GM21825 (cell line): ENCODE data around the gene ZNF445.
"Not testable (repeated sequence)": the region's sequence is repeated elsewhere in the genome, so short reads cannot be mapped to it uniquely, and the experiment has no call there.

Source experiments
- ATAC-seq: cut with Tn5 transposase; IDR thresholded peaks from one replicate; pipeline ENCODE4 v1.9.1; 2021; ENCODE audit warnings: mild to moderate bottlenecking, moderate library complexity; ENCODE audit not compliant: unreplicated experiment

ZNF445 gene

DNA sequence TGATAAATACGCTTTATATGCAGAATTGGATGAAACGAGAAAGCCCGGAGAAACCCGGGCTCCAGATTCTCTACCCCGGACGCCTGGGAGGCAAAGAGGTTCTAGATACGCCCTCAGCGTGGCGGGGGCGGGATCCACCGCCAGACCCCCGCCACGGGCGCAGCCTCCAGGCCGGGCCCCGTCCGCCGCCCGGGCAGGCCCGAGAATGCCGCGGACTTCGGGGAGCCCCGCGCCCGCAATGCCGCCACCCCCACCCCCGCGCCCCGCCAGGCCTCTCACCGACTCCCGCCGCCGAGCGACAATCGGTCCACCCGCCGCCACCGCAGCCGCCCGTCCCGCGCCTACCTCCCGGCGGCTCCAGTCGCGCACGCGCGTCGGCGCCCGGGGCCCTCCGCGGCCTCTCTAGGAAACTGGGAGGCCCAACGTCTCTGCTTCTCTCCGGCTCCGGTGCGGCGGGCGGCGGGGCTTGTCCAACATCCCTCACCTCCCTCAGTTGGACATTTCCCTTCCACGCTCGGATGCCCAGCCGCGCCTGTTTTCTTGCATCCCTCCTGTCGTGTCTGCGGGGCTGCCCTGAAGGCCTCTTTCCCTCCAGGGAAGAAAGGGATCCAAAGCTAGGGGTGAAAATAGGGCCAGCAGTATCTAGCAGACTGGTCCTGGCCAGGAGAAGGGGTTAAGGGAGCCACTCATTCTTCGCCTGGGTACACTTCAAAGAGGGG, at the start of gene ZNF445:
ZNF445 (minus strand) TSS at position 359 of the 719 bp plus-strand sequence. CDS start 22,121 bp downstream, outside the sequence.
- ATAC-seq = peak; percentile 68

DNA sequence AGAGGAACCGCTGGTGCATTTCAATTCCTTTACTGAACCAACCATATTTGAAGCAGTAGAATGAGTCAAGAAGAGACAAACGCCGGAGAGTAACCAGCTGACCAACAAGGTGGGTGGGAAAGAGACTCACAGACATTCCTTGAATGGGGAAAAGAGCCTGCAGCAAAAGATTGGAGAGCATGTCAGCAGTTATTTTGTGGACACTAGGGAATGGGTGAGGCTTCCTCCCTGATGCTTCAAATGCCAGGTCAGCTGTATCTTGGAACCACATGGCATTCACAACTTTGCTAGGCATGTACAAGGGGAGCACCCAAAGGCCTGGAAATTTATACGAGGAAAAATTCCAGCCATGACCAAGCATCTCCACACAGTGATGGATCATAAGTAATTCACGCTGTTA, 47.6 kb upstream of the ZNF445 start:
- no peak for ATAC-seq

DNA sequence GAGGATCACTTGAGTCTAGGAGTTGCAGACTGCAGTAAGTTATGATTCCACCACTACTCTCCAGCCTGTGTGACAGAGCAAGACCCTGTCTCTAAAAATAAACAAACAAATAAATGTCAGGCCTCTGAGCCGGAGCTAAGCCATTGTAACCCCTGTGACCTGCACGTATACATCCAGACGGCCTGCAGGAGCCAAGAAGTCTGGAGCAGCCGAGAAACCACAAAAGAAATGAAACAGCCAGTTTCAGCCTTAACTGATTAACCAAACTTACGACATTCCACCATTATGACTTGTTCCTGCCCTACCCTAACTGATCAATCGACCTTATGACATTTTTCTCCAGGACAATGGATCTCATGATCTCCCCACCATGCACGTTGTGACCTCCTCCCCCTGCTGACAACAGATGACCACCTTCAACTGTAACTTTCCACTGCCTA, 45.0 kb upstream of the ZNF445 start:
- ATAC-seq = no peak

DNA sequence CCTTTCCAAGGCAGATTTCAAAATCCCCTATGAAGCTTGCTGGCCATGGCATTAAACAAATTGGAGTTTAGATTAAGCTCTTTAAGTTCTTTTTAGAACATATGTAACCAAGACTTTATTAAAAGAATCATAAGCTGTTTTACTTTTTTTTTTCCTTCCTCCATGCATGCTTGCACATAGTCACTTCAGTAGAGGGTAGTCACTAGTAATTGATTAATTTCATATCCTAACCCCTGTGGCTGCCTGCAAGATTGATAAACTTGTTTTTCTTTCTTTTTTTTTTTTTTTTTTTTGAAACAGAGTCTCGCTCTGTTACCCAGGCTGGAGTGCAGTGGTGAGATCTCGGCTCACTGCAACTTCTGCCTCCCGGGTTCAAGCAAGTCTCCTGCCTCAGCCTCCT, 44.3 kb upstream of the ZNF445 start:
- ATAC-seq = no peak

DNA sequence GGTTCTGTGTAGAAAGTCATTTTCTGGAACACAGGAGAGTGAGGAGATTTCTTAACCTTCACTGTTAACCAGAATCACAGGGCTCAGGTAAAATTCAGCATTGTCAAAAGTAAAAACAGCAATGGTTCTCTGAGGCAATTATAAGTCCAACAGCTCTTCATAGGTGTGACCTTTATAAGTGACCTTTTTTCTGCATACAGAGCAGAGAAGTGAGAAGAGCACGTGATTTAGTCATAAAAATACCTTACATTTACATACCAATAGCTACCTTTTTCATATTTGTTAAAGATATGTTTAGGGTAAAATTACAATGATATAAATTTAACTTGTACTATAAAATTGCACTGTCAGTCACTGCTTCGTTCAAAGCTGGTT, 41.3 kb upstream of the ZNF445 start:
- ATAC-seq = no peak

DNA sequence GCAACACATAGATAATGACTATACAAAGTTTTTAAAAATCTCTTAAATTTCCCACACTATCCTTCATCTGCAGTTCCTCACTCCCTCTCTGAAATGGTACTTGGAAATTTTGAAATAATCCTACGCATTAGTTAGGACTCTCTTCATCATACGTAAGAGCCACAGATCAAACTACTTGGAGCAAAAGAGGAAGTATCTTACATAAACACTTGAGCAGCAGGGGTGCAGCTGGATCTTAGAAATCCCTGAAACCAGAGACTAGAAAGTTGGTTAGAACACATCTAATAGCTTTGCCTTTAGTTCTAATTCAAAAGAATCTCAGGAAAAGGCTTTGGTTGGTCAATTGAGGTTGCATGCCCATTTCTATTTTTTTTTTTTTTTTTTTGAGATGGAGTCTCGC, 38.8 kb upstream of the ZNF445 start:
- no peak for ATAC-seq

DNA sequence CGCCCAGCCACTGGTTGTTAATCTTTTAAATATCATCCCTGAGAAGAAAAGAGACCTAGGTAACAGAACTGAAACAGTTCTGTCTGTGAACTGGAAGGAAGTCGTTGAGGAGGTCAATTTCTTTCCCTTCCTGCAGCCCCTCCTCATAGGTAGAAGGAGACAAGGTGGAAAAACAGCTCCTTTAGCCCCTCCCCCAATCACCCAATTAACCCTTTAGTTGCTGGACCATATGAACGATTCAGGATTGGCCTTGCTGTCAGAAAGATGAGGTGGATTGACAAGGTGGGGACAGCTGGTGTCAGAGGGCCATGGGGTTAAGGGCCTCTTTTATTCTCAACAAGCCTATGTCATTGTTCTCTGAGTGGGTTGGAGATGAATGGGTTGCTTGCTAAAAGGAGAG, 36.0 kb upstream of the ZNF445 start:
- ATAC-seq = no peak

DNA sequence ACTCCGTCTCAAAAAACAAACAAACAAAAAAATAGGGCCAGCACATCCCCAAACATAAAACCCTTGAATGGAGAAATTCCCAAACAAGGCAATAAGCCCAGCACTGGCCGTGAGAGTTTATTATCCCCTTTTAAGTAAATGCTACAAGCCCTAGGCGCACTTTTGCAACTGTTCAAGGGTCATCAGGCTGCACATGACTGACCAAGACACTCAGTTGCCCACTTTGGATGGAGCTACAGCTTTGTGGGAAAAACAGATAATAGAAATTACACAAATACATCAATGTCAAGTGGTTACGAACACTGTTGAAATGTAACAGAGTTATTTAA, 33.7 kb upstream of the ZNF445 start:
- ATAC-seq = no peak

DNA sequence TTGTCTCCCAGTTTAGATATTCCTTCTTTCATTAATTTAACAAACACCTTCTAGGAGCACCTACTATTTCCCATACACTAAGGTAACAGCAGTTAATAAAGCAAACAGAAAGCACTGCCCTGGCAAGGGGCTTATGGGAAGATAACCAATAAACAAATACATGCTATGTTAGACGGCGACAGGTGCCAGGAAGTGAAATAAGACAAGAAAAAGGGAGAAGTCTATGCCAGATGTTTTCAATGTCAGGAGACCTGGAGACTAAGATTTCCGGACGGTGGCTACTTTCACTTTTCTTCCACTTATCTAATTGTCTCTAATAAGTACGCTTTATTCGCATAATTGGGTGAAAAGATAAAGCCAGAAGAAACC, 32.5 kb upstream of the ZNF445 start:
- peak; percentile 37 for ATAC-seq

DNA sequence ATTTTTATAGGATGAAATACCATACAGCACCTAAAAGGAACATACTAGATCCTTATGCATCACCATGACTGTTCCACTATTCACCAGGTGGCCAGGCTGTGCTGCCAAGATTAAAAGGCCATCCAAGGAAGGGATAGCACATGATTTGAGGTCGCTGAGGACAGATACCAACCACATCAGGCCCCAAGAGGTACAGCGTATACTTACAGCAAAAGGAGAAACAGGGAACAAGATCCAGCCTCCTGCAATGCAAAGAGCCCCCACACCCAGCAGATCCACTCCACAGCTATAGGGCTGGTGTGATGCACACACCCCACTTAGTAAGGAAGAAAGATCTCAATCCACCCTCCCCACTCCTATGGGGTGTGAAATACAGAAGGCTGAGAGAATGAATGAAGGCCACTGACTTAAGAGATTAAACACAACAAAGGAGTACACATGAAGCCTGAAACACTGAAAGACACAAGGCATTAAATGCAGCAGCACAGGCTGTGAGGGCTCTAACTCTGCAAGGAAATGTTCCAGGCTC, 32.0 kb upstream of the ZNF445 start:
- ATAC-seq = no peak

DNA sequence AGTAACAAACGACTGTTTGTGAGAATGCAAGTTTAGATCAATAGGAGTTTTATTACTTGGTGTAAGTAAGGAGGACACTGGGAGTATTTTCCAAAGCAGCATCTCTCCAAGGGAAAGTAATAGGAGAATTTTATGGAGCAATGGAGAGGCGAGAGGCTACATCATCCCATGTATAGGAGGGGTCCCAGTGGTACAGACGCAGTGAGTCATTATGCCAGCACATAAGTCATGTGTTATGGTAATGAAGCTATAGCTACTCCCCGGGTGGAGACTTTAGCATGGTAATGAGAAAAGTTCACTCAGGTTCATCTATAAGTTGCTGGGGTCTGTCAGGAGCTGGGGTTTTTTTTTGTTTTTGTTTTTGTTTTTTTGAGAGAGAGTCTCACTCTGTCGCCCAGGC, 29.5 kb upstream of the ZNF445 start:
- ATAC-seq = no peak

DNA sequence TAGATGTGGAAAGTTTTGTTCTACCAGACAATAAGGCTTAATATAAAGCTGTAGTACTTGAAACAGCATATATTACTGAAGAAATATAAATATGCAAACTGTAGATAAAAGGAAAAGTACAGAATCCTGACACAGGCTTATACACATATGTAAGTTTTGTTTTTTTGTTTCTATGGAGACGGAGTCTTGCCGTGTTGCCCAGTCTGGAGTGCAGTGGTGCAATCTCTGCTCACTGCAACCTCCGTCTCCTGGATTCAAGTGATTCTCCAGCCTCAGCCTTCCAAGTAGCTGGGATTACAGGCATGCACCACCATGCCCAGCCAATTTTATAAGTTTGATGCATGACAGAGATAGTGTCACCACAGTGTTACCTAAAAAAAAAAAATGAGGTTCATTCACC, 29.1 kb upstream of the ZNF445 start:
- ATAC-seq = no peak

DNA sequence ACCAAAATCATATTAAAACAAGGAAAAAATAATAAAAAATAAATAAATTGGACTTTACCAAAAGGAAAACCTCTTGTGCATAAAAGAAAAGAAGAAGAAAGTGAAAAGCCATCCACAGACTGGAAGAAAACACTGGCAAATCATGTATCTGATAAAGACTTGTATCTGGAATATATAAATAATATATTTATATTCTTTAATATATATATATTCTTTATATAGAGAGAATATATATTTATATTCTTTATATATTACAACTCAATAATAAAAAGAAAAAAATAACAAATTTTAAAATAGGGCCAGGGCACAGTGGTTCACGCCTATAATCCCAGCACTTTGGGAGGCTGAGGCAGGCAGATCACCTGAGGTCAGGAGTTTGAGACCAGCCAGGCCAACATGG, 27.1 kb upstream of the ZNF445 start:
- no peak for ATAC-seq

DNA sequence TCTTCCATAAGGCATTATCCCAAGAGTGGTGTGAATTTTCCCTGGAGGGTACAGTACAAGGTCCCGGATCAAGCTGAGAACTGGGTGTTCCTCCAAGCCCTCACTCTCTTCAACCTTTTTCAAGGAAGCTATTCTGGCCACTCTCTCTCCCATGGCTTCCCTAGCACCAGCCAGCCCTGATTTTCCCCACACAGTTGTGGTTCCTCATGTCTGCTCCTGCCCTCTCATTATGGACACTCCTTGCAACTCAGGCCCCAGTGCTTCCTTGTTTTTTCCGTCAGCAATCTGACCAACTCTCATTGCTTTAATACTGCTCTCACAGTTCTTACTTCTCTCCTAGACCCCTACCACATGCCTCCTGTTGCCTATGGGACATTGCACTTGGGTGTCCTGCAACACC, 25.7 kb upstream of the ZNF445 start:
- not testable (repeated sequence) for ATAC-seq

DNA sequence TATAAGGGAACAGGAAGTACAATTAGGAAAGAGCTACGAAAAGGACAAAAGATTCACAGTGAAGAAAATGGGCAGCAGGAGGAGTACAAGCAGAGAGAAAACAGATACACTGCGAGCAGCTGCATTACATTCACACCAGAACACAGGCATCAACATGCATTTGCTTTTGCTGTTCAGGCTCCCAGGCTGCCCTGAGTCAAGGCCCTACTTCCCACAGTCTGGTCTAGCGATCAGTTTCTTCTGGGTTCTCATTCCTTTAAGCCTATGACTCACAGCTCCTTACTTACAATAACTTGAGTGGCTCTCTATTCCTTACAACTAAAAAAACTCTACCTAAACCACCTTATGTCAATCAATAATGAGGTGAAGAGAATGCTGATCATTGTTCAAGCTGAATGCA, 24.5 kb upstream of the ZNF445 start:
- no peak for ATAC-seq

DNA sequence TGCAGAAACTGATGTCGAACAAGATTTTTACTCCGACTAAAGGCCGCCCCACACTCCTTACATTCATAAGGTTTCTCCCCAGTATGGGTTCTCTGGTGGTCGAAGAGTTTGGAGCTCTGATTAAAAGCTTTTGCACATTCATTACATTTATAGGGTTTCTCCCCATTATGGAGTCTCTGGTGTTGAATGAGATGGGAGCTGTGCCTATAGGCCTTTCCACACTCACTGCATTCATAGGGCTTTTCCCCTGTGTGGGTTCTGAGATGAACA, 22.4 kb upstream of the ZNF445 start:
- ATAC-seq = not testable (repeated sequence)

DNA sequence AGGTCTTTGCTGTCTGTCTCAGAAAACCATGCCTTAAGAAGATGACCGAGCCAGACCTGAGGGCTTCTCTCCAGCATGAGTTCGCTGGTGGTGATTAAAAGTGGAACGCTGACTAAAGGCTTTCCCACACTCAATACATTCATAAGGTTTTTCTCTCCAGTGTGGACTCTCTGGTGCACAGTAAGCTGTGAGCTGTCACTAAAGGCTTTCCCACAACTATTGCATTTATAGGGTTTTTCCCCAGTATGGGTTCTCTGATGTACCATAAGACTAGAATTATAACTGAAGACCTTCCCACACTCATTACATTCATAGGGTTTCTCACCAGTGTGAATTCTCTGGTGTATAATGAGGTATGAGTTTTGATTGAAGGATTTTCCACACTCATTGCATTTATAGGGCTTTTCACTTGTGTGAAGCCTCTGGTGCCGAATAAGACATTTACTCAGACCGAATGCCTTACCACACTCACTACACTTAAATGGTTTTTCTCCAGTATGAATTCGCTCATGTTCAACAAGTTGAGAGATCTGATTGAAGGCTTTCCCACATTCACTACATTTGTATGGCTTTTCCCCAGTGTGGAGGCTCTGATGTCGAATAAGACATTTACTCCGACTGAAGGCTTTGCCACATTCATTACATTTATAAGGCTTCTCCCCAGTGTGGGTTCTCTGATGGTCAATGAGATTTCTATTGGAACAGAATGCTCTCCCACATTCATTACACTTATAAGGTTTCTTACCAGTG, 21.9 kb upstream of the ZNF445 start:
- no peak for ATAC-seq

DNA sequence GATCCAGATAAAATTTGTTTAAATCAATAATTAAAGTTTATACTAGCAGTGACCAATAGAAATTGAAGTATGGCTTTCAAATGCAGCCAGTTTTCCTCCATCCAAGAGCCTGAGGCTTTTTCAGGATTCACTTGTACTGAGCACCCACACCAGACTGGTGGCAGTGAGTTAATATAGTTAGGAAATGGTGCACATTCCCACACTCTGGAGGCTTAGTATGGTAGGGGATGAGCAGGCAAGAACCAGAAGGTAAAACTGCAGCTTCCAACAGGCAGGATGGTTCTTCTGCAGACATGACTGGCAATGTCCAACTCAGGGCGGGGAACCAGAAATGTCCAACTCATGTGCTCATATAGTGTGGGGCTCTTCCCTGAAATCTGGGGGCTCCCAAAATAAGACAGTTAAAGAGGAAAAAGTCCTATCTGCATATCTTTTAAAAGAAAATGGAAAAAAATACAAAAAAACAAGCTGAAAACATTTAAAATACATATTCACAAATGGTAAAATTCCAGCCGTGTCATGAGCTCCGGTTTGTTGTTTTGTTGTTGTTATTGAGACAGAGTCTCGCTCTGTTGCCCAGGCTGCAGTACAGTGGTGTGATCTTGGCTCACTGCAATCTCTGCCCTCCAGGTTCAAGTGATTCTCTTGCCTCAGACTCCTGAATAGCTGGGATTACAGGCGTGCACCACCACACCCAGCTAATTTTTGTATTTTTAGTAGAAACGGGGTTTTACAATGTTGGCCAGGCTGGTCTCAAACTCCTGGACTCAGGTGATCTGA, 18.4 kb upstream of the ZNF445 start:
- ATAC-seq = no peak

DNA sequence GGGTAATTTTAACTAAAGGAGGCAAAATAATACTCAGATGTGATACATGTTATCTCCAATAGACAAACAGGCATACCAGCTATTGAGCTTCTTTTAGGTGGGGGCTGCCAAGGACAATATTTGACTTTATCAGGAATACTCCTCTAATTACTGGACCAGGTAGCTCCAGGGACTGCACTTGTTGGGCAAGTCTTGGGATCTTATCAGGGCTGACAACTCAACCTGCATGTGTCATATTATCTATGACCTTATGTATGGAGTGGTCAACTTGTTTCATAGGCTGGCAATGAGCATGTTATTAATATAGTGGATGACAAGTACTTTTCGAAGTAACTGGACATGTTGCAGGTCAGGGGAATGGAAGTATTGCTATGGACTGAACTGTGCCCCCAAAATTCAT, 15.0 kb upstream of the ZNF445 start:
- no peak for ATAC-seq

DNA sequence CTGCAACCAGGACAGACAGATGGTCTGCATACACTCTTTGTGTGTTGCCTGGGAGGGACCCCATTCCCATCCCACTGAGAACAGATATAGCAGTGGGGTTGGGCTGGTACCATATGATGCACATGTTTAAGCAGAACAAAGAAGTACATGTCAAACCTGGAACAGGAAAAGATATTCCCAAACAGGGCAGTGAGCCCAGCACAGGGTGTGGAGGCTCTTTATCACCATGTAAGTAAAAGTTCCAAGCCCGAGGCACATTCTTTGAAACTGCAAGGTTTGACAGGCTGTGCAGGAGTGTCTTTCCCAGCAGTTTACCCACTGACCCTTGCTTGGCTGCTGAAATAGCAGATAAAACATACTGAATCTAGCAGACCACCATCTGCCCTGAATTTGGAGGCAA, 5.3 kb upstream of the ZNF445 start:
- no peak for ATAC-seq

DNA sequence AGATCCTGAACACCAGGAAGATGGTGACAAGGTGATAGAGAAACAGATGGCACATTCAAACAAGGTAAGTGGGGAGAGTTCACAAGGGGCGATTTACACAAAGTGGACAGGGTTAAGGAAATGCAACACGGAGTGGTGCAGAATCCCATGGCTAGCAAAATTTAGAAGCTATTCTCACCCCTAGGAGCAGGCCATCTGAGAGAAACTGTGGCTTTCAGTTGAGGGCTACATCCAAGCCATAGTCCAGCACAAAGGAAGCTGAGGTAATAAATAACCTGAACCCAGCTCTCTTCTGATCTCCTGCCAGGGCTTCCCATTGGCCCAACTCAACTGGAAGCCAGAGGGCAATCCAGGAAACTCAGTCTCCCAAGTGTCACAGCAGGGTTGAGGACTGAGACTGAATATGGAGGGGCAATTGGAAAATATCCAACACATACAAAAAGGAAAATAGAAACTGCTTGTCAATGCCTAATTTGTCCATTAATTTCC, 1.2 kb upstream of the ZNF445 start:
- no peak for ATAC-seq

DNA sequence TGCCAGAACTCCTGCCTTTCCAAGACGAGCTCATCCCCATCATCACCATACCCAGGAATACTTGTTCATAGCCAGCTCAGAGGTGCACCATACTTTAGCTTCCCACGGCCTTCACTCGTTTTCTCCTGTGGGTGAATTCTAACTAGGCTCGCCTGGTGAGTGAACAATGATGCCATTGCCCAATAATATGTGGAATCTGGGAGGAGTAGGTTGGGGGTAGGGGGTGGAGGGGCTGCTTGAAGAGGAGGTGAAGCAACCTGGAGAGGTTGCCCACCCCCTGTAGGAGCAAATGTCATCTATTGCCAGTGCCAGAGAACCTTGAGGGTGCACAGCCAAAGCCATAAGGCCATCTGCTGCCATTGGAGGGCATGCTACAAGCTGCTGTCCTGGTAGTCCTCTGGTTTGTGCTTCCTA, 592 bp upstream of the ZNF445 start:
- ATAC-seq = no peak
